ENCODE results near the gene ITPR3.

DNA sequence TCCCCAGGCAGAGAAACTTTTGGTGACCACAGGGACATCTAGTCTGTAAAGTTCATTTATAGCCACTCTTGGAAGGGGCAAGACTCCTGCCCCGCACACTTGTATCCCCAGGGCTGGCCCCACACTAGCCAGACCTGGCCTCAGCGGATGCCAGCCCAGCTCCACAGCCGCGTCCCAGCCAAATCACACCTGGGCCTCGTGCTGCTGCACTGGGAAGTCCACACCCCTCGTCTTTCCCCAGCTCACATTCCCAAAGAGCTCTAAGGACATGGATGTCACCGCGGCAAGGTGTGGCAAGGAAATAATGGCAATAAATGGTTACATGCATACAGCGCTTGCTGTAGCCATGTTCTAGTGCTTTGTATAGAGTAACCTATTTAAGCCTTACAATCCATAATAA is 117.0 kb downstream of the ITPR3 start:
- no peak for TF ChIP-seq POLR2AphosphoS5 (IDR thresholded peaks at IDR 0.05)
- TF ChIP-seq, protein P1, sequence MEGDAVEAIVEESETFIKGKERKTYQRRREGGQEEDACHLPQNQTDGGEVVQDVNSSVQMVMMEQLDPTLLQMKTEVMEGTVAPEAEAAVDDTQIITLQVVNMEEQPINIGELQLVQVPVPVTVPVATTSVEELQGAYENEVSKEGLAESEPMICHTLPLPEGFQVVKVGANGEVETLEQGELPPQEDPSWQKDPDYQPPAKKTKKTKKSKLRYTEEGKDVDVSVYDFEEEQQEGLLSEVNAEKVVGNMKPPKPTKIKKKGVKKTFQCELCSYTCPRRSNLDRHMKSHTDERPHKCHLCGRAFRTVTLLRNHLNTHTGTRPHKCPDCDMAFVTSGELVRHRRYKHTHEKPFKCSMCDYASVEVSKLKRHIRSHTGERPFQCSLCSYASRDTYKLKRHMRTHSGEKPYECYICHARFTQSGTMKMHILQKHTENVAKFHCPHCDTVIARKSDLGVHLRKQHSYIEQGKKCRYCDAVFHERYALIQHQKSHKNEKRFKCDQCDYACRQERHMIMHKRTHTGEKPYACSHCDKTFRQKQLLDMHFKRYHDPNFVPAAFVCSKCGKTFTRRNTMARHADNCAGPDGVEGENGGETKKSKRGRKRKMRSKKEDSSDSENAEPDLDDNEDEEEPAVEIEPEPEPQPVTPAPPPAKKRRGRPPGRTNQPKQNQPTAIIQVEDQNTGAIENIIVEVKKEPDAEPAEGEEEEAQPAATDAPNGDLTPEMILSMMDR (IDR thresholded peaks at IDR 0.05), result no peak
- no peak for TF ChIP-seq POLR2A (IDR thresholded peaks at IDR 0.05)
- TF ChIP-seq EP300 (IDR thresholded peaks at IDR 0.05), result no peak
